Transverse colon (tissue), 4 donors: Measurements from ENCODE around the gene CLCN1. TPM values are rescaled to one million over a fixed set of nuclear protein-coding genes. Genes with fewer than 3 reads are reported as not detected.

Source experiments
- DNase-seq: peaks from one replicate; pipeline ENCODE4 v3.0.0-alpha.2; 2019
- H3K27ac ChIP-seq, 4 donors: fragments of 200-600 bp; sonication (generic); 2 replicates each; pipeline ENCODE4 v1.5.1; 2016 to 2018; ENCODE audit warnings: inconsistent platforms in 4 of 4
- H3K27me3 ChIP-seq: fragments of 200-600 bp; sonication (generic); 2 replicates; pipeline ENCODE4 v1.5.1; 2017; ENCODE audit warnings: inconsistent platforms
- H3K36me3 ChIP-seq, 4 donors: fragments of 200-600 bp; sonication (generic); 2 replicates each; pipeline ENCODE4 v1.5.1; 2017 to 2019; ENCODE audit warnings: inconsistent platforms in 4 of 4
- H3K4me1 ChIP-seq, 4 donors: fragments of 200-600 bp; sonication (generic); 2 replicates each; pipeline ENCODE4 v1.5.1; 2017 to 2020; ENCODE audit warnings: inconsistent platforms in 4 of 4
- H3K4me3 ChIP-seq, 4 donors: fragments of 200-600 bp; sonication (generic); 1 replicate in 1 of 4; 2 replicates in 3 of 4; pipeline versions ENCODE4 v1.5.1 to v1.6.1; 2017 to 2019; ENCODE audit warnings: inconsistent platforms in 4 of 4
- H3K9me3 ChIP-seq, 2 donors: fragments of 200-600 bp; sonication (generic); 2 replicates each; pipeline ENCODE4 v1.5.1; 2017 to 2019; ENCODE audit warnings: inconsistent platforms in 2 of 2
- CTCF ChIP-seq, 5 experiments: fragments of 200-600 bp in 3 of 5; fragments of 450-650 bp in 2 of 5; sonication (generic) in 3 of 5; IDR thresholded peaks; 1 replicate in 2 of 5; 2 replicates in 3 of 5; pipeline ENCODE4 v1.5.1; 2016 to 2017; ENCODE audit warnings: antibody characterized with exemption in 5 of 5, inconsistent platforms in 3 of 5, mild to moderate bottlenecking in 2 of 5, moderate library complexity in 1 of 5
- EP300 ChIP-seq: sonication (generic); formaldehyde crosslinking; IDR thresholded peaks from one replicate; pipeline ENCODE4 v1.6.1; 2017; ENCODE audit warnings: antibody characterized with exemption, low read depth
- POLR2A ChIP-seq: fragments of 450-650 bp; IDR thresholded peaks from one replicate; pipeline ENCODE4 v1.6.1; 2016; ENCODE audit warnings: antibody characterized with exemption, mild to moderate bottlenecking, moderate library complexity
- POLR2AphosphoS5 ChIP-seq, 3 donors: sonication (generic); formaldehyde crosslinking; IDR thresholded peaks; one replicate each; pipeline ENCODE4 v1.6.1; 2016; ENCODE audit warnings: antibody characterized with exemption in 3 of 3
- WGBS, 2 donors: methylation state at CpG; one replicate each; pipeline ENCODE4 v1.1.5; 2018; ENCODE audit warnings: low coverage in 1 of 2; 5-methylcytosine and 5-hydroxymethylcytosine counted together
- in situ Hi-C, 4 donors: fragments of 200-750 bp; cut with MboI; loops; one replicate each; pipeline versions ENCODE4 v1.15.0 to v1.15.1; 2017; ENCODE audit warnings: low sequenced_read_pairs in 3 of 4, low pct_ligation_motif_present in 1 of 4, low pct_unique_long_range_greater_than_20kb in 1 of 4
- intact Hi-C: fragments of 100-400 bp; cut with DNase I; formaldehyde crosslinking; loops from one replicate; pipeline ENCODE4 v1.15.1; 2023; ENCODE audit warnings: low total_unique reads
- total RNA-seq, 4 donors: library from RNA; depleted of rRNA; stranded (reverse); fragments of >200 nt; gene quantifications; one replicate each; pipeline ENCODE4 v1.1.0, GENCODE V29; 2016

The CLCN1 gene
- total RNA-seq, 4 donors from 2014 or later, result not detected

DNA sequence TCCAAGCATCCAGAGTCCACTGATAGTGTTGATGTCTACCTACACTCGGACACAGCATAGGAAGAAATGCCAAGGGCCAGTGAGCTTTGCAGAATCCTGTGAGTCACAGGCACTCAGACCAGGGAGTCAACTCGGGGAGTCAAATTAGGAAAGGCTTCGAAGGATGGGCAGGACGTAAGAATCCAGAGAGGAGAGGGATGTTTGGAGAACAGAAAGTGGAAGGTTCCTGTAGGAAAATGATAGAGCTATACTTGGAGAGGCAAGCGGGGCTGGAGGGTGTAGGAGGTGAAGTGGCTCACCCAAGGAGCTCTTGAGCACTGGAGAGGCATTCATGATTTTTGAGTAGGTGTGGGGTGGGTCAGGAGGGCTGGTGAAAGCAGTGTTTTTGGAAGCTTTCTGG is 68.2 kb downstream of the CLCN1 start:
- Histone ChIP-seq H3K36me3 (peaks cover 0 to 6% (median 0%) of the 10 kb centered on the region in 4 donors), H3K9me3 (no peaks in the 10 kb centered on the region), H3K27me3 (no peaks in the 10 kb centered on the region), H3K4me1 (peaks cover 23 to 60% (median 41%) of the 10 kb centered on the region in 4 donors), H3K4me3 (peak overlapping the region in 2 of 4 donors; percentile 11 to 92), H3K27ac (peak overlapping the region; percentile 93 to 99 (median 98))
- in situ Hi-C loops, result no loop called here
- WGBS, 2 donors, result 47 to 48% methylated on average over 4 to 5 of the region's 5 CpGs
- TF ChIP-seq POLR2AphosphoS5 (IDR thresholded peaks at IDR 0.05), result no peak
- no peak for TF ChIP-seq EP300
- intact Hi-C loops, result no loop called here
- DNase-seq, result no peak

- peak overlapping the region; percentile 93 to 99 (median 98) for H3K27ac ChIP-seq
- no peaks in the 10 kb centered on the region for H3K27me3 ChIP-seq
- 70 to 72% methylated on average over 11 to 14 of the region's 14 CpGs for WGBS, 2 donors
- peak overlapping the region in 2 of 4 donors; percentile 11 to 27 for H3K4me3 ChIP-seq
- H3K4me1 ChIP-seq, result peaks cover 15 to 52% (median 35%) of the 10 kb centered on the region in 4 donors
- peaks cover 0 to 6% (median 0%) of the 10 kb centered on the region in 4 donors for H3K36me3 ChIP-seq
- no peak for DNase-seq
- intact Hi-C loops (no loop called here), in situ Hi-C loops (no loop called here)
- no peaks in the 10 kb centered on the region for H3K9me3 ChIP-seq
- TF ChIP-seq POLR2AphosphoS5 (IDR thresholded peaks at IDR 0.05) (peak in 1 of 3 donors; percentile 21), POLR2A (no peak)
Observed at GRCh38 chr7:143384661-143385631, 69.0 kb downstream of the CLCN1 start.

DNA sequence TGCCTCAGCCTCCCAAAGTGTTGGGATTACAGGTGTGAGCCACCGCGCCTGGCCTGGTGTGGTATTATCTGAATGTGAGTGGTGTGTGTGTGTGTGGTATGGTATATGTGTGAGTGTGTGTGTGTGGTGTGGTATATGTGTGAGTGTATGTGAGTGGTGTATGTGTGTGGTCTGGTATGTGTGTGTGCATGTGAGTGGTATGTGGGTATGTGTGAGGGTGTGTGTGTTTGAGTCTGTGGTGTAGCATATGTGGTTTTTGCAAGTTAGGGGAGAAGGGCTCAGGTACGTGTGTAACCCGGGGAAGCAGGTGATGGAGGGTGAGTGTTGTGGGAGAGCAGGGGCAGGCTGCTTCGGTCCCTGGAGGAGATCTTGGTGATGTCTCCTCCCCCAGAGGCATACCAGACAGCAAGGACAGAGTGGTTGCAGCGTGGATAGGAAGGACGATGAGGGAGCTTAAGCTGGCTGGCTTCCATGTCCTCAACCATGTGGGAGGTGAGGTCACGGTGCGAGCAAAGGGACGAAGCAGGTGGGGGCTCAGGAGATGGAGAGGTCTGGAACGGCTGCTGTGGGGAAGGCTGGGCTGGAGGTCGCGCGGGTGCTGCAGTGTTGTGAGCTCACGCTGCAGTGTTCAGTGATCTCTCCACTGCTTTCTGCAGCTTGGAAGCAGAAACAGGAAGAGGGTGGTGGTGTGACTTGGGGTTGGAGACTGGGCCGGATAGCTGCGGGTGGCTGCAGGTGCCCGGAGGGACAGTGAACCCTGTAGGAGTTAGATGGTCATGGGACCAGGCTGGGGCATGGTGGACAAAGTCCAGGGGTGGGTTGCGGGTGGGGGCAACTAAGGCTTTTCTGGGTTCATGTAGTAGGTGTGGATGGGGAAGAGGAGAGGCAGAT is 70.2 kb downstream of the CLCN1 start:
- Histone ChIP-seq H3K27me3 (no peaks in the 10 kb centered on the region), H3K36me3 (peaks cover 0 to 6% (median 0%) of the 10 kb centered on the region in 4 donors), H3K27ac (peak overlapping the region; percentile 93 to 99 (median 98)), H3K4me3 (no peak overlapping the region), H3K9me3 (no peaks in the 10 kb centered on the region), H3K4me1 (peaks cover 15 to 58% (median 40%) of the 10 kb centered on the region in 4 donors)
- TF ChIP-seq POLR2A, result no peak
- TF ChIP-seq EP300, result no peak
- no peak for TF ChIP-seq CTCF (IDR thresholded peaks at IDR 0.05)
- no peak for TF ChIP-seq POLR2AphosphoS5 (IDR thresholded peaks at IDR 0.05)
- DNase-seq, result no peak
- in situ Hi-C loops, result no loop called here
- intact Hi-C loops, result no loop called here
- 52 to 61% methylated on average over 5 to 19 of the region's 19 CpGs for WGBS, 2 donors

GRCh38 chr7:143387156-143387975 is 71.5 kb downstream of the CLCN1 start:
- Histone ChIP-seq H3K27me3 (no peaks in the 10 kb centered on the region), H3K4me3 (no peak overlapping the region), H3K4me1 (peaks cover 25 to 68% (median 50%) of the 10 kb centered on the region in 4 donors), H3K36me3 (peaks cover 0 to 6% (median 0%) of the 10 kb centered on the region in 4 donors), H3K27ac (peak overlapping the region; percentile 93 to 99 (median 98)), H3K9me3 (no peaks in the 10 kb centered on the region)
- WGBS, 2 donors, result 33 to 85% methylated on average over 2 to 21 of the region's 23 CpGs
- intact Hi-C loops (no loop called here), in situ Hi-C loops (no loop called here)
- TF ChIP-seq EP300, result no peak
- no peak for TF ChIP-seq POLR2A
- no peak for TF ChIP-seq POLR2AphosphoS5 (IDR thresholded peaks at IDR 0.05)
- no peak for TF ChIP-seq CTCF (IDR thresholded peaks at IDR 0.05)
- no peak for DNase-seq
